Adipose tissue (tissue), 3 donors: ENCODE data around the gene TST. TPM values are rescaled to one million over a fixed set of nuclear protein-coding genes. Genes with fewer than 3 reads are reported as not detected.

ENCODE experiments used
- H3K27ac ChIP-seq: one replicate; pipeline ENCODE4 v1.5.1; 2013; ENCODE audit warnings: low read depth, low read length
- whole genome bisulfite sequencing, 3 donors: extraction: QIAGEN DNeasy Blood & Tissue Kit; methylation state at CpG; one replicate each; pipeline ENCODE4 v1.1.7; 2013; 5-methylcytosine and 5-hydroxymethylcytosine counted together
- polyA plus RNA-seq, 3 donors: library from polyadenylated mRNA; stranded (reverse); fragments of 200-250 nt; gene quantifications; one replicate each; pipeline ENCODE4 v1.2.3, GENCODE V29; 2013
- donor health status: healthy with polysubstance abuse.
- donor health status: Bipolar disorder and iron deficiency.
- donor health status: healthy.

Gene TST
- polyA plus RNA-seq, 3 donors, result 59.2 to 169 (median 69.3) TPM

- no peak overlapping the region for H3K27ac ChIP-seq
- WGBS, 3 donors, result 92 to 98% (median 93%) methylated on average over 13 of the region's 13 CpGs
Measured at GRCh38 chr22:37056246-37056645, 37.0 kb upstream of the TST start.

GRCh38 chr22:37054600-37055365 is 35.5 kb upstream of the TST start:
- no peak overlapping the region for H3K27ac ChIP-seq
- 79 to 95% (median 94%) methylated on average over 20 of the region's 20 CpGs for WGBS, 3 donors

GRCh38 chr22:37054056-37054395 is 34.8 kb upstream of the TST start:
- H3K27ac ChIP-seq, result no peak overlapping the region
- 46 to 90% (median 83%) methylated on average over 8 of the region's 8 CpGs for WGBS, 3 donors

- WGBS, 3 donors, result 77 to 86% (median 84%) methylated on average over 16 of the region's 16 CpGs
- H3K27ac ChIP-seq, result no peak overlapping the region
Measured at GRCh38 chr22:37053310-37054055, 34.2 kb upstream of the TST start.

GRCh38 chr22:37052386-37053309 is 33.4 kb upstream of the TST start:
- WGBS, 3 donors, result 80 to 84% (median 81%) methylated on average over 24 to 25 of the region's 25 CpGs
- no peak overlapping the region for H3K27ac ChIP-seq

GRCh38 chr22:37051391-37052385 is 32.4 kb upstream of the TST start, which contains the start of gene KCTD17:
Gene KCTD17, plus strand, starts transcription at chr22:37051742. Its CDS starts 19 bp downstream, at chr22:37051761.
- no peak within 1 kb of the TSS for H3K27ac ChIP-seq

GRCh38 chr22:37050913-37051312 is 31.7 kb upstream of the TST start:
- WGBS, 3 donors, result 66 to 78% (median 71%) methylated on average over 6 of the region's 6 CpGs
- no peak overlapping the region for H3K27ac ChIP-seq

More at GRCh38 chr22:37051391-37052385, 32.4 kb upstream of the TST start, which contains the start of gene KCTD17:
- 3 to 5% (median 4%) methylated on average over 60 to 89 of the region's 89 CpGs for WGBS, 3 donors

- H3K27ac ChIP-seq, result no peak overlapping the region
- WGBS, 3 donors, result 54 to 91% (median 84%) methylated on average over 2 of the region's 2 CpGs
Measured at GRCh38 chr22:37049224-37049623, 30.0 kb upstream of the TST start.

- WGBS, 3 donors, result 79 to 86% (median 83%) methylated on average over 6 of the region's 6 CpGs
- no peak overlapping the region for H3K27ac ChIP-seq
Measured at GRCh38 chr22:37048133-37048532, 28.9 kb upstream of the TST start.

GRCh38 chr22:37047006-37047405 is 27.8 kb upstream of the TST start:
- WGBS, 3 donors, result 79 to 92% (median 90%) methylated on average over 7 of the region's 7 CpGs
- no peak overlapping the region for H3K27ac ChIP-seq

GRCh38 chr22:37046589-37046988 is 27.3 kb upstream of the TST start:
- no peak overlapping the region for H3K27ac ChIP-seq
- WGBS, 3 donors, result 66 to 91% (median 91%) methylated on average over 6 of the region's 6 CpGs

- H3K27ac ChIP-seq, result no peak overlapping the region
- 41 to 62% (median 51%) methylated on average over 4 of the region's 4 CpGs for WGBS, 3 donors
Measured at GRCh38 chr22:37045958-37046357, 26.7 kb upstream of the TST start.

- WGBS, 3 donors, result 70 to 78% (median 74%) methylated on average over 9 of the region's 9 CpGs
- no peak overlapping the region for H3K27ac ChIP-seq
Measured at GRCh38 chr22:37044634-37045625, 25.7 kb upstream of the TST start.

- H3K27ac ChIP-seq, result no peak overlapping the region
- WGBS, 3 donors, result 17 to 34% (median 32%) methylated on average over 16 to 17 of the region's 17 CpGs
Measured at GRCh38 chr22:37043828-37044538, 24.7 kb upstream of the TST start.

- 70 to 74% (median 70%) methylated on average over 7 of the region's 7 CpGs for WGBS, 3 donors
- H3K27ac ChIP-seq, result no peak overlapping the region
Measured at GRCh38 chr22:37043209-37043827, 24.1 kb upstream of the TST start.
